ENCODE results near the gene YPEL1. TPM values are rescaled to one million over a fixed set of nuclear protein-coding genes. Genes with fewer than 3 reads are reported as not detected.
A peak's percentile ranks its signal among the peaks of the same experiment; 100 is the strongest.
"Not testable (repeated sequence)": the region's sequence is repeated elsewhere in the genome, so short reads cannot be mapped to it uniquely, and the experiment has no call there.

The YPEL1 gene
- total RNA-seq, 2 experiments from 2014 or later, result 18.2 to 18.8 TPM

GRCh38 chr22:21726650-21727049 is 8.9 kb downstream of the YPEL1 start:
- H3K79me2 ChIP-seq (ENCODE audit: insufficient read depth, low read depth, low read length), result no peaks in the 10 kb centered on the region
- intact Hi-C loops (cut with micrococcal nuclease; ENCODE audit: unreplicated experiment), result no loop called here
- BruUV-seq (replicated peaks), result no TSS peak
- ChIA-PET CTCF (ENCODE audit: unreplicated experiment) (no interaction called here), POLR2A (no interaction called here)
- H4K20me1 ChIP-seq (ENCODE audit: insufficient read depth, low read length), result no peaks in the 10 kb centered on the region
- no peaks in the 10 kb centered on the region; the same call in 1 of the 2 replicates for H3K36me3 ChIP-seq (ENCODE audit: insufficient read depth, low read length)
- H3K4me1 ChIP-seq (ENCODE audit: insufficient read depth, low read length, poor library complexity, severe bottlenecking), result peaks cover 37% of the 10 kb centered on the region
- no peaks in the 10 kb centered on the region for H3K9me2 ChIP-seq (ENCODE audit: insufficient read depth, low read length)
- no peak overlapping the region for H3K4me3 ChIP-seq (ENCODE audit: low read depth, low read length, poor library complexity, severe bottlenecking)
- H3K27ac ChIP-seq (ENCODE audit: low read depth, low read length, poor library complexity, severe bottlenecking), result no peak overlapping the region
- H3K9me3 ChIP-seq (ENCODE audit: low read length), result no peaks in the 10 kb centered on the region
- DNase-seq (ENCODE audit: low spot score), result peak; percentile 79
- TF ChIP-seq EZH2phosphoT487 (IDR thresholded peaks at IDR 0.05; ENCODE audit: borderline replicate concordance, low read depth, low read length), result no peak
- peak; percentile 73 for TF ChIP-seq CTCF (conservative IDR thresholded peaks at IDR 0.05; ENCODE audit: low read length)
- H3K4me2 ChIP-seq (ENCODE audit: low read length), result no peak overlapping the region
- H2AFZ ChIP-seq (ENCODE audit: low read length), result no peak overlapping the region

GRCh38 chr22:21725956-21726649 is 9.5 kb downstream of the YPEL1 start:
- Histone ChIP-seq H3K79me2 (ENCODE audit: insufficient read depth, low read depth, low read length) (no peaks in the 10 kb centered on the region), H4K20me1 (ENCODE audit: insufficient read depth, low read length) (no peaks in the 10 kb centered on the region), H2AFZ (ENCODE audit: low read length) (no peak overlapping the region), H3K27ac (ENCODE audit: low read depth, low read length, poor library complexity, severe bottlenecking) (no peak overlapping the region), H3K9me3 (ENCODE audit: low read length) (no peaks in the 10 kb centered on the region), H3K4me2 (ENCODE audit: low read length) (no peak overlapping the region), H3K4me3 (ENCODE audit: low read depth, low read length, poor library complexity, severe bottlenecking) (no peak overlapping the region), H3K9me2 (ENCODE audit: insufficient read depth, low read length) (no peaks in the 10 kb centered on the region), H3K36me3 (ENCODE audit: insufficient read depth, low read length) (no peaks in the 10 kb centered on the region; the same call in 1 of the 2 replicates), H3K4me1 (ENCODE audit: insufficient read depth, low read length, poor library complexity, severe bottlenecking) (peaks cover 31% of the 10 kb centered on the region)
- BruUV-seq (replicated peaks), result no TSS peak
- TF ChIP-seq CTCF (conservative IDR thresholded peaks at IDR 0.05; ENCODE audit: low read length) (no peak), EZH2phosphoT487 (IDR thresholded peaks at IDR 0.05; ENCODE audit: borderline replicate concordance, low read depth, low read length) (no peak)
- intact Hi-C loops (cut with micrococcal nuclease; ENCODE audit: unreplicated experiment), result no loop called here
- DNase-seq (ENCODE audit: low spot score), result no peak
- POLR2A ChIA-PET, result interaction anchor here (0.7 kb wide), 1 partner anchor 37 kb away, joined by 3 read pairs; no protein-coding TSS in a partner anchor
- CTCF ChIA-PET (ENCODE audit: unreplicated experiment), result no interaction called here

- H3K36me3 ChIP-seq (ENCODE audit: insufficient read depth, low read length); H3K9me2 ChIP-seq (ENCODE audit: insufficient read depth, low read length); H4K20me1 ChIP-seq (ENCODE audit: insufficient read depth, low read length); H3K9me3 ChIP-seq (ENCODE audit: low read length); H3K4me2 ChIP-seq (ENCODE audit: low read length); BruUV-seq (replicated peaks); H3K4me3 ChIP-seq (ENCODE audit: low read depth, low read length, poor library complexity, severe bottlenecking); DNase-seq (ENCODE audit: low spot score); H3K79me2 ChIP-seq (ENCODE audit: insufficient read depth, low read depth, low read length); H2AFZ ChIP-seq (ENCODE audit: low read length); H3K27ac ChIP-seq (ENCODE audit: low read depth, low read length, poor library complexity, severe bottlenecking); POLR2A ChIA-PET; intact Hi-C loops (cut with micrococcal nuclease; ENCODE audit: unreplicated experiment); CTCF ChIA-PET (ENCODE audit: unreplicated experiment): not testable (repeated sequence)
- peaks cover 31% of the 10 kb centered on the region for H3K4me1 ChIP-seq (ENCODE audit: insufficient read depth, low read length, poor library complexity, severe bottlenecking)
These were observed 11.1 kb downstream of the YPEL1 start for GRCh38 chr22:21724496-21724895.

- H3K27ac ChIP-seq (ENCODE audit: low read depth, low read length, poor library complexity, severe bottlenecking); H3K79me2 ChIP-seq (ENCODE audit: insufficient read depth, low read depth, low read length); CTCF ChIA-PET (ENCODE audit: unreplicated experiment); H3K9me3 ChIP-seq (ENCODE audit: low read length); H4K20me1 ChIP-seq (ENCODE audit: insufficient read depth, low read length); H3K36me3 ChIP-seq (ENCODE audit: insufficient read depth, low read length); H3K4me3 ChIP-seq (ENCODE audit: low read depth, low read length, poor library complexity, severe bottlenecking); H3K4me2 ChIP-seq (ENCODE audit: low read length); intact Hi-C loops (cut with micrococcal nuclease; ENCODE audit: unreplicated experiment); H2AFZ ChIP-seq (ENCODE audit: low read length); BruUV-seq (replicated peaks); H3K9me2 ChIP-seq (ENCODE audit: insufficient read depth, low read length); DNase-seq (ENCODE audit: low spot score); POLR2A ChIA-PET: not testable (repeated sequence)
- peaks cover 35% of the 10 kb centered on the region for H3K4me1 ChIP-seq (ENCODE audit: insufficient read depth, low read length, poor library complexity, severe bottlenecking)
These were observed 14.3 kb downstream of the YPEL1 start for GRCh38 chr22:21721195-21721852.

GRCh38 chr22:21720191-21720859 is 15.3 kb downstream of the YPEL1 start:
- H3K36me3 ChIP-seq (ENCODE audit: insufficient read depth, low read length); H3K79me2 ChIP-seq (ENCODE audit: insufficient read depth, low read depth, low read length); H3K4me2 ChIP-seq (ENCODE audit: low read length); intact Hi-C loops (cut with micrococcal nuclease; ENCODE audit: unreplicated experiment); CTCF ChIA-PET (ENCODE audit: unreplicated experiment); DNase-seq (ENCODE audit: low spot score); H3K4me3 ChIP-seq (ENCODE audit: low read depth, low read length, poor library complexity, severe bottlenecking); H3K9me3 ChIP-seq (ENCODE audit: low read length); BruUV-seq (replicated peaks); H3K27ac ChIP-seq (ENCODE audit: low read depth, low read length, poor library complexity, severe bottlenecking); POLR2A ChIA-PET; H2AFZ ChIP-seq (ENCODE audit: low read length); H4K20me1 ChIP-seq (ENCODE audit: insufficient read depth, low read length); H3K9me2 ChIP-seq (ENCODE audit: insufficient read depth, low read length): not testable (repeated sequence)
- H3K4me1 ChIP-seq (ENCODE audit: insufficient read depth, low read length, poor library complexity, severe bottlenecking), result peaks cover 34% of the 10 kb centered on the region
